ENCODE measurements around the gene EPB41L3.

GRCh38 chr18:5421981-5422380 lies 121.8 kb downstream of the EPB41L3 start:
- TF ChIP-seq CTCF (IDR thresholded peaks at IDR 0.05), result no peak
- no peak for TF ChIP-seq POLR2AphosphoS5 (IDR thresholded peaks at IDR 0.05; ENCODE audit: low read depth, low read length)
- TF ChIP-seq REST (IDR thresholded peaks at IDR 0.05; ENCODE audit: insufficient read depth in 1 of 2, low read depth in 2 of 2, low read length in 1 of 2), result no peak
